ENCODE data around the gene REEP5. TPM values are rescaled to one million over a fixed set of nuclear protein-coding genes. Genes with fewer than 3 reads are reported as not detected.

REEP5 gene
- total and polyA plus RNA-seq, 7 donors, result 35.5 to 83.6 (median 76.7) TPM

GRCh38 chr5:112854651-112855050 lies 67.4 kb downstream of the REEP5 start:
- no peak for TF ChIP-seq CTCF (IDR thresholded peaks at IDR 0.05)
- Histone ChIP-seq H3K36me3 (ENCODE audit: insufficient read depth in 1 of 2, low read depth in 1 of 2) (no peaks in the 10 kb centered on the region), H3K27ac (no peak overlapping the region), H3K4me1 (no peaks in the 10 kb centered on the region), H3K27me3 (ENCODE audit: insufficient read depth in 3 of 3, low read length in 2 of 3) (peaks cover 0 to 2% (median 0%) of the 10 kb centered on the region in 3 donors), H3K4me3 (no peak overlapping the region), H3K9me3 (no peaks in the 10 kb centered on the region)
- no peak for DNase-seq
- 63 to 80% (median 75%) methylated on average over 1 of the region's 1 CpG for WGBS, 3 donors
- ATAC-seq, result no peak
- intact Hi-C loops (cut with DNase I), result no loop called here

- H3K36me3 ChIP-seq (ENCODE audit: insufficient read depth in 1 of 2, low read depth in 1 of 2), result no peaks in the 10 kb centered on the region
- no peak for TF ChIP-seq CTCF (IDR thresholded peaks at IDR 0.05)
- H3K4me3 ChIP-seq, result no peak overlapping the region
- ATAC-seq (no peak), DNase-seq (no peak)
- no peaks in the 10 kb centered on the region for H3K4me1 ChIP-seq
- WGBS, 3 donors, result 52 to 70% (median 61%) methylated on average over 2 of the region's 2 CpGs
- H3K27ac ChIP-seq, result no peak overlapping the region
- H3K27me3 ChIP-seq (ENCODE audit: insufficient read depth in 3 of 3, low read length in 2 of 3), result no peaks in the 10 kb centered on the region
- no peaks in the 10 kb centered on the region for H3K9me3 ChIP-seq
- intact Hi-C loops (cut with DNase I), result loop anchor here in 1 of 2 donors (5.0 kb wide), 1 partner anchor 298 kb away; no protein-coding TSS in a partner anchor
Observed at GRCh38 chr5:112849912-112850311, 72.1 kb downstream of the REEP5 start.

- peak overlapping the region; percentile 24 for H3K4me3 ChIP-seq
- H3K27me3 ChIP-seq (ENCODE audit: insufficient read depth in 3 of 3, low read length in 2 of 3), result no peaks in the 10 kb centered on the region
- intact Hi-C loops (cut with DNase I), result loop anchor here in 1 of 2 donors (5.0 kb wide), 1 partner anchor 296 kb away; no protein-coding TSS in a partner anchor
- H3K36me3 ChIP-seq (ENCODE audit: insufficient read depth in 1 of 2, low read depth in 1 of 2), result no peaks in the 10 kb centered on the region
- TF ChIP-seq CTCF (IDR thresholded peaks at IDR 0.05), result peak; percentile 64
- H3K27ac ChIP-seq, result peak overlapping the region; percentile 7
- H3K4me1 ChIP-seq, result no peaks in the 10 kb centered on the region
- ATAC-seq (peak; percentile 85 to 98 (median 96)), DNase-seq (no peak)
- H3K9me3 ChIP-seq, result no peaks in the 10 kb centered on the region
- 37 to 54% (median 50%) methylated on average over 8 of the region's 8 CpGs for WGBS, 3 donors
Observed at GRCh38 chr5:112848116-112848811, 73.8 kb downstream of the REEP5 start.

- intact Hi-C loops (cut with DNase I), result loop anchor here in 1 of 2 donors (5.0 kb wide), 1 partner anchor 295 kb away; no protein-coding TSS in a partner anchor
- no peak for ATAC-seq
- no peak for DNase-seq
- no peaks in the 10 kb centered on the region for H3K9me3 ChIP-seq
- no peak overlapping the region for H3K4me3 ChIP-seq
- TF ChIP-seq CTCF (IDR thresholded peaks at IDR 0.05), result no peak
- H3K36me3 ChIP-seq (ENCODE audit: insufficient read depth in 1 of 2, low read depth in 1 of 2), result peaks cover 0 to 4% of the 10 kb centered on the region in 2 donors
- no peak overlapping the region for H3K27ac ChIP-seq
- no peaks in the 10 kb centered on the region for H3K27me3 ChIP-seq (ENCODE audit: insufficient read depth in 3 of 3, low read length in 2 of 3)
- no peaks in the 10 kb centered on the region for H3K4me1 ChIP-seq
Observed at GRCh38 chr5:112847306-112847705, 74.7 kb downstream of the REEP5 start.

All from psoas muscle (tissue), 8 donors.